ENCODE results near the gene SEMA5B. TPM values are rescaled to one million over a fixed set of nuclear protein-coding genes. Genes with fewer than 3 reads are reported as not detected.

Gene SEMA5B
- polyA plus RNA-seq, 1 of the 3 experiments (the other 2 are of a cell fraction), result 0.43 TPM

- TF ChIP-seq, protein P1, sequence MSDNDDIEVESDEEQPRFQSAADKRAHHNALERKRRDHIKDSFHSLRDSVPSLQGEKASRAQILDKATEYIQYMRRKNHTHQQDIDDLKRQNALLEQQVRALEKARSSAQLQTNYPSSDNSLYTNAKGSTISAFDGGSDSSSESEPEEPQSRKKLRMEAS (IDR thresholded peaks at IDR 0.05; ENCODE audit: low read depth), result no peak
- TF ChIP-seq CHD2 (IDR thresholded peaks at IDR 0.05; ENCODE audit: low read length, partially characterized antibody), result no peak
- TF ChIP-seq ZBTB33 (IDR thresholded peaks at IDR 0.05; ENCODE audit: borderline replicate concordance, low read depth), result no peak
- no peak for TF ChIP-seq GABPA (IDR thresholded peaks at IDR 0.05; ENCODE audit: low read depth)
- TF ChIP-seq GATA2 (CRISPR knock-in tag; IDR thresholded peaks at IDR 0.05), result no peak
- TF ChIP-seq, protein P2, sequence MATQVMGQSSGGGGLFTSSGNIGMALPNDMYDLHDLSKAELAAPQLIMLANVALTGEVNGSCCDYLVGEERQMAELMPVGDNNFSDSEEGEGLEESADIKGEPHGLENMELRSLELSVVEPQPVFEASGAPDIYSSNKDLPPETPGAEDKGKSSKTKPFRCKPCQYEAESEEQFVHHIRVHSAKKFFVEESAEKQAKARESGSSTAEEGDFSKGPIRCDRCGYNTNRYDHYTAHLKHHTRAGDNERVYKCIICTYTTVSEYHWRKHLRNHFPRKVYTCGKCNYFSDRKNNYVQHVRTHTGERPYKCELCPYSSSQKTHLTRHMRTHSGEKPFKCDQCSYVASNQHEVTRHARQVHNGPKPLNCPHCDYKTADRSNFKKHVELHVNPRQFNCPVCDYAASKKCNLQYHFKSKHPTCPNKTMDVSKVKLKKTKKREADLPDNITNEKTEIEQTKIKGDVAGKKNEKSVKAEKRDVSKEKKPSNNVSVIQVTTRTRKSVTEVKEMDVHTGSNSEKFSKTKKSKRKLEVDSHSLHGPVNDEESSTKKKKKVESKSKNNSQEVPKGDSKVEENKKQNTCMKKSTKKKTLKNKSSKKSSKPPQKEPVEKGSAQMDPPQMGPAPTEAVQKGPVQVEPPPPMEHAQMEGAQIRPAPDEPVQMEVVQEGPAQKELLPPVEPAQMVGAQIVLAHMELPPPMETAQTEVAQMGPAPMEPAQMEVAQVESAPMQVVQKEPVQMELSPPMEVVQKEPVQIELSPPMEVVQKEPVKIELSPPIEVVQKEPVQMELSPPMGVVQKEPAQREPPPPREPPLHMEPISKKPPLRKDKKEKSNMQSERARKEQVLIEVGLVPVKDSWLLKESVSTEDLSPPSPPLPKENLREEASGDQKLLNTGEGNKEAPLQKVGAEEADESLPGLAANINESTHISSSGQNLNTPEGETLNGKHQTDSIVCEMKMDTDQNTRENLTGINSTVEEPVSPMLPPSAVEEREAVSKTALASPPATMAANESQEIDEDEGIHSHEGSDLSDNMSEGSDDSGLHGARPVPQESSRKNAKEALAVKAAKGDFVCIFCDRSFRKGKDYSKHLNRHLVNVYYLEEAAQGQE (IDR thresholded peaks at IDR 0.05; ENCODE audit: low read depth, low read length), result no peak
- TF ChIP-seq NRF1 (IDR thresholded peaks at IDR 0.05; ENCODE audit: low read depth, low read length), result no peak
- TF ChIP-seq, protein P3, sequence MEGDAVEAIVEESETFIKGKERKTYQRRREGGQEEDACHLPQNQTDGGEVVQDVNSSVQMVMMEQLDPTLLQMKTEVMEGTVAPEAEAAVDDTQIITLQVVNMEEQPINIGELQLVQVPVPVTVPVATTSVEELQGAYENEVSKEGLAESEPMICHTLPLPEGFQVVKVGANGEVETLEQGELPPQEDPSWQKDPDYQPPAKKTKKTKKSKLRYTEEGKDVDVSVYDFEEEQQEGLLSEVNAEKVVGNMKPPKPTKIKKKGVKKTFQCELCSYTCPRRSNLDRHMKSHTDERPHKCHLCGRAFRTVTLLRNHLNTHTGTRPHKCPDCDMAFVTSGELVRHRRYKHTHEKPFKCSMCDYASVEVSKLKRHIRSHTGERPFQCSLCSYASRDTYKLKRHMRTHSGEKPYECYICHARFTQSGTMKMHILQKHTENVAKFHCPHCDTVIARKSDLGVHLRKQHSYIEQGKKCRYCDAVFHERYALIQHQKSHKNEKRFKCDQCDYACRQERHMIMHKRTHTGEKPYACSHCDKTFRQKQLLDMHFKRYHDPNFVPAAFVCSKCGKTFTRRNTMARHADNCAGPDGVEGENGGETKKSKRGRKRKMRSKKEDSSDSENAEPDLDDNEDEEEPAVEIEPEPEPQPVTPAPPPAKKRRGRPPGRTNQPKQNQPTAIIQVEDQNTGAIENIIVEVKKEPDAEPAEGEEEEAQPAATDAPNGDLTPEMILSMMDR (IDR thresholded peaks at IDR 0.05), result no peak
- TF ChIP-seq FOXJ3 (CRISPR knock-in tag; IDR thresholded peaks at IDR 0.05), result no peak
- no peak for TF ChIP-seq POLR2AphosphoS5 (IDR thresholded peaks at IDR 0.05; ENCODE audit: low read depth, low read length)
- no peak for TF ChIP-seq YY1 (IDR thresholded peaks at IDR 0.05; ENCODE audit: low read depth)
- no peak for TF ChIP-seq TEAD4 (IDR thresholded peaks at IDR 0.05; ENCODE audit: borderline replicate concordance, insufficient read depth)
- no peak for TF ChIP-seq EZH2phosphoT487 (IDR thresholded peaks at IDR 0.05; ENCODE audit: borderline replicate concordance, low read depth)
- no peak for TF ChIP-seq RXRA (IDR thresholded peaks at IDR 0.05; ENCODE audit: borderline replicate concordance, low read depth)
- TF ChIP-seq NFIC (IDR thresholded peaks at IDR 0.05; ENCODE audit: borderline replicate concordance), result no peak
- no peak for TF ChIP-seq MXI1 (IDR thresholded peaks at IDR 0.05; ENCODE audit: low read depth, low read length)
- TF ChIP-seq, protein P4, sequence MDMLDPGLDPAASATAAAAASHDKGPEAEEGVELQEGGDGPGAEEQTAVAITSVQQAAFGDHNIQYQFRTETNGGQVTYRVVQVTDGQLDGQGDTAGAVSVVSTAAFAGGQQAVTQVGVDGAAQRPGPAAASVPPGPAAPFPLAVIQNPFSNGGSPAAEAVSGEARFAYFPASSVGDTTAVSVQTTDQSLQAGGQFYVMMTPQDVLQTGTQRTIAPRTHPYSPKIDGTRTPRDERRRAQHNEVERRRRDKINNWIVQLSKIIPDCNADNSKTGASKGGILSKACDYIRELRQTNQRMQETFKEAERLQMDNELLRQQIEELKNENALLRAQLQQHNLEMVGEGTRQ (IDR thresholded peaks at IDR 0.05; ENCODE audit: borderline replicate concordance, low read depth, low read length), result no peak
- CTCF ChIA-PET, result interaction anchor here (0.6 to 15.7 kb wide), 68 partner anchors 13 to 591 kb away, joined by 3 to 342 read pairs (median 5); partner anchors contain the start of genes DTX3L, PARP9, PDIA5 and SEMA5B
Observed at GRCh38 chr3:122942239-122942638, 85.3 kb downstream of the SEMA5B start.

More at GRCh38 chr3:122942239-122942638, 85.3 kb downstream of the SEMA5B start:
- Histone ChIP-seq H3K4me1 (ENCODE audit: control insufficient read depth in 1 of 2, insufficient read depth in 2 of 2, low read depth in 1 of 2, low read length in 1 of 2) (peaks cover 10 to 24% of the 10 kb centered on the region in 2 experiments; a peak in 2 of 4 replicates), H3K27me3 (ENCODE audit: insufficient read depth) (no peaks in the 10 kb centered on the region), H3K9ac (no peak overlapping the region), H3K4me3 (ENCODE audit: low read depth in 2 of 2, low read length in 1 of 2) (no peak overlapping the region), H3F3A (replicated peaks; ENCODE audit: insufficient read depth) (no peaks in the 10 kb centered on the region), H3K79me2 (ENCODE audit: insufficient read depth) (no peaks in the 10 kb centered on the region), H3K4me2 (no peak overlapping the region), H3K9me2 (no peaks in the 10 kb centered on the region), H3K27ac (ENCODE audit: low read depth in 2 of 2, low read length in 1 of 2) (no peak overlapping the region), H2AFZ (ENCODE audit: low read depth) (no peak overlapping the region), H3K9me3 (no peaks in the 10 kb centered on the region), H4K20me1 (ENCODE audit: insufficient read depth) (no peaks in the 10 kb centered on the region), H3K36me3 (replicated peaks in 1 of 2; ENCODE audit: control insufficient read depth in 1 of 2, insufficient read depth in 2 of 2, low read length in 1 of 2) (no peaks in the 10 kb centered on the region)
- DNase-seq, result no peak
- whole genome bisulfite sequencing (ENCODE audit: low lambda C conversion rate), result 47% methylated on average over 2 of the region's 3 CpGs
- POLR2A ChIA-PET, result no interaction called here
